ENCODE results near the gene MGMT.
A peak's percentile ranks its signal among the peaks of the same experiment; 100 is the strongest.

The MGMT gene

DNA sequence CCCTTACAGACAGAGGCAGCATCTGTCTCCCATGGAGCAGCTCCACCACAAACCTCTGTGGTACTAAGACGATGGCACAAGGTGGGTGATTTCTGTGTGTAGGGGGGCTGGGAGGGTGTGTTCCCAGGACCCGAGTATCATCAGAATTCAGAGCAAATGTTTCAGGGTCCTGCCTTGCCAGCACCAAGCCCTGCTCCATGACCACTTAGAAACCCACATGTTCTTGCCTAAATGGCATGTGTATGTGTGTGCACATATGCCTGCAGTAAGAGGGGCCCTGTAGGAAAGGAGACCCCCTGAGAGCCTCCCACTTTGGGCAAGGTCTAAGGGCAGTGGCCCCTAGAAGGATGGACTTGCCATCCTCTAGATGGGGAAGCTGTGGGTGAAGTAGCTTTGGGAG is 17.1 kb upstream of the MGMT start:
- Histone ChIP-seq H3K4me3 (no peak overlapping the region), H3K4me2 (no peak overlapping the region), H3K9me3 (peaks cover 5% of the 10 kb centered on the region; the same call in 1 of the 2 replicates), H3K27ac (no peak overlapping the region), H3K27me3 (no peaks in the 10 kb centered on the region), H3K4me1 (peaks cover 6% of the 10 kb centered on the region), H3K36me3 (no peaks in the 10 kb centered on the region), H4K20me1 (no peaks in the 10 kb centered on the region), H3K9ac (no peak overlapping the region)
- no peak for TF ChIP-seq Cebpa-rat (IDR thresholded peaks at IDR 0.05)

DNA sequence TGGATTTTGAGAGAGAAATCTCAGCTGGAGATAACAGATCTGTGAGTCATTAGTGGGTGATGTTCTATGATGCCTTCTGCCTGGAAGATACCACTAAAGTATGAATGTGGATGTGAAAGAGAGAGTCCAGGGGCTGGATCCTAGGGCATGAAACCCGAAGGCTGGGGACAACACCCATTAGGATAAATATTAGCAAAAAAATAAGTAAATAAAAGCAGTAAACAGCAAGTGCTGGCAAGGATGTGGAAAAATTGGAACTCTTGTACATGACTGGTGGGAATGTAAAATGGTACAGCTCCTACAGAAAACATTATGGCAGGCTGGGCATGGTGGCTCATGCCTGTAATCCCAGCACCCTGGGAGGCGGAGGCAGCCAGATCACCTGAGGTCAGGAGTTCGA is 16.6 kb upstream of the MGMT start:
- Histone ChIP-seq H3K9ac (no peak overlapping the region), H3K4me3 (no peak overlapping the region), H3K4me2 (no peak overlapping the region), H3K9me3 (peaks cover 5% of the 10 kb centered on the region; the same call in 1 of the 2 replicates), H3K27me3 (no peaks in the 10 kb centered on the region), H4K20me1 (no peaks in the 10 kb centered on the region), H3K27ac (no peak overlapping the region), H3K4me1 (peaks cover 11% of the 10 kb centered on the region), H3K36me3 (no peaks in the 10 kb centered on the region)
- no peak for TF ChIP-seq Cebpa-rat (IDR thresholded peaks at IDR 0.05)

DNA sequence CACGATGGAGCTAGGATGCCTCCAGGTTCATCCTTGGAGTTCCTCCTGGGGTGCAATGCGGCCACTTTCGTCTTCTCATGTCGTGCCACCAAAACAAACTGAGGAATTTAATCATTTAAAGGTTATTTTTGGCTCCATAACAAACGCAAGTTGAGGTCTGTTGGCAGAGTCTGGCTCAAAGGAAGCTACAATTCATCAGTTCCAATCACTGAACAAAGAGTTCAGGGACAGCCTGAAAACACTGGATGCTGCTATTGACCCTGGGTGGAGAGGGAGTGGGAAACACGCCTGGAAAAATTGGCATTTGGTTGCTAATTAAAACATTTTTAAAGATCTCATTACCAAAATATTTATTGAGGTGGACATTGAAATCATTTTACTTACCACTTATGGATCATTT is 11.4 kb upstream of the MGMT start:
- TF ChIP-seq Cebpa-rat (IDR thresholded peaks at IDR 0.05): no peak
- peaks cover 32% of the 10 kb centered on the region for H3K4me1 ChIP-seq
- H3K27me3 ChIP-seq: no peaks in the 10 kb centered on the region
- peak overlapping the region; percentile 68 for H3K4me2 ChIP-seq
- no peaks in the 10 kb centered on the region for H3K36me3 ChIP-seq
- H4K20me1 ChIP-seq: no peaks in the 10 kb centered on the region
- peaks cover 5% of the 10 kb centered on the region; the same call in 1 of the 2 replicates for H3K9me3 ChIP-seq
- no peak overlapping the region for H3K4me3 ChIP-seq
- no peak overlapping the region for H3K9ac ChIP-seq
- H3K27ac ChIP-seq: peak overlapping the region; percentile 48; the same call in 1 of the 2 replicates

DNA sequence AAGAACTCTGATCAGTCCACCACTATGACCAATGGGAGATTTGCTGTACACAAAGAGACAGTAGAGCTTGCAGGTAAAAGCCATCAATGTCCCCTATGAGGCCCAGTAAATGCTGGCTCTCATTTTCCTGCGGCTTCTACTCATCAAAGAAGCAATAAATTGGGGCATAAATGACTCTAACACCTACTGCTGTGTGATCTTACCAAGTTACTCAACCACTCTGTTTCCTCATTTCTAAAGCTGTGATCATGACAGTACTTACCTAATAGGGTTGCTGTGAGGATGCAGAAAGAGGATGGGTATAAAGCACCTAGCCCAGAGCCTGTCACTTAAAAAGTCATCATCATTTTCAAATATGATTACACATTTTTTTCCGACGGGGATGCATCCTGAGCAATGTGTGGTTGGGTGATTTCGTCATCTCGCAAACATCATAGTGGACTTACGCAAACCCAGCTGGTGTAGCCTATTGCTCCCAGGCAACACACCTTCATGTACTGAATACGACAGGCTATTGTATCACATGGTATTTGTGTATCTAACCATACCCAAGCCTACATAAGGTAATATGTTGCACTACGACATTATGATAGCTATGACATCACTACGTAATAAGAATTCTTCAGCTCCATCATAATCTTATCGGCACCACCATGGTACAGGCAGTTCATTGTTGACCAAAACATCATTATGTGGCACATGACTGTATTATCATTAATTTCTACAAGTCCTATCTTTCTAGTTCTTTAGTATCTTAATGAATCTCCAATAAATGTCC is 7.1 kb upstream of the MGMT start:
- H3K4me1 ChIP-seq: peaks cover 48% of the 10 kb centered on the region
- no peaks in the 10 kb centered on the region for H3K36me3 ChIP-seq
- no peak overlapping the region for H3K4me3 ChIP-seq
- H3K9ac ChIP-seq: no peak overlapping the region
- no peaks in the 10 kb centered on the region for H3K27me3 ChIP-seq
- no peak overlapping the region for H3K27ac ChIP-seq
- TF ChIP-seq Cebpa-rat (IDR thresholded peaks at IDR 0.05): no peak
- no peaks in the 10 kb centered on the region for H3K9me3 ChIP-seq
- H3K4me2 ChIP-seq: peak overlapping the region; percentile 78; the same call in 1 of the 2 replicates
- H4K20me1 ChIP-seq: no peaks in the 10 kb centered on the region

DNA sequence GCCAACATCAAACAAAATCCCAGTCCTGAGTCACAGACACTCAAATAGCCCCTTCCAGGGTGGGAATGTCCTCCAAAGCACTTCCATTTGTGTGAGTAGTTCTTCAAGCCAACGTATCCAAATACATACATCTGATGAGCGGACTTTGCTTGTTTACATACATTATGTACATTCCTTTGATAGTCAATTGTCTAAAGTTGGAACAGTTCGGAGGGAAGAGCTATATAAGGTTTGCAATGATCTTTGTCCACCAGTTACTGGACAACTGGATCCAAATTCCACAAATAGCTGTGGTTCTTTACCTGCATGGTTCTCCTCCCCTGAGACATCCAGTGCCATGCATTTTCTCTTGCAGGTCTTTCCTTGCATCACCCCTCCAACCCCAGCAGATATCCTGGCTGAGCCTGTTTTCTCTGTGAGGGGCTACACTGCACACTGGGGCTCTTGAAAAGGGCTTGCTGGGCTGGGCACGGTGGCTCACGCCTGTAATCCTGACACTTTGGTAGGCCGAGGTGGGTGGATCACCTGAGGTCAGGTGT is 4.7 kb upstream of the MGMT start:
- H3K36me3 ChIP-seq: no peaks in the 10 kb centered on the region

DNA sequence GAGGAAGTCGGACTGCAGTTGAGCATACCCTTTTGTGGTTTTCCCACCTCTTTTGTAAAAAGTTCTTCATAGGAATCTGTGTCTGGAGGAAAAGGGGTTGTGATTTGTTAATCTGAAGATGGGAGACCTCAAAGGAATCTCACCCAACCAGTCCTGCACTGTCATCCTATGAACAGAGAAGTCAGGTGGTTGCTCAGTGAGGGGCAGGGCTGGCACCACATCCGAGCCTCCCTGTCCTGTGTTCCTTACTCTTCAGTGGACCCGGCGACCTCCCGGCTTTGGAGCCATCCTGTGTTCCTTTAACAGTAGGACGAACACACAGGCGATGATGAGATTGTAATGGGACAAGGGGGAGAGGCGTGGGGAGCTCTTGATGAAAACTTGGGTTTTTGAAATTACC is 2.8 kb upstream of the MGMT start:
- H3K9ac ChIP-seq: no peak overlapping the region
- no peaks in the 10 kb centered on the region for H4K20me1 ChIP-seq
- H3K27ac ChIP-seq: no peak overlapping the region
- H3K4me3 ChIP-seq: no peak overlapping the region
- no peaks in the 10 kb centered on the region for H3K9me3 ChIP-seq
- H3K27me3 ChIP-seq: no peaks in the 10 kb centered on the region
- H3K4me1 ChIP-seq: peaks cover 55% of the 10 kb centered on the region
- TF ChIP-seq Cebpa-rat (IDR thresholded peaks at IDR 0.05): no peak
- no peaks in the 10 kb centered on the region for H3K36me3 ChIP-seq
- H3K4me2 ChIP-seq: no peak overlapping the region

More for the DNA sequence above, 4.7 kb upstream of the MGMT start:
- Histone ChIP-seq H3K9ac (peak overlapping the region; percentile 30; the same call in 1 of the 2 replicates), H3K9me3 (no peaks in the 10 kb centered on the region), H3K27ac (no peak overlapping the region), H3K4me3 (no peak overlapping the region), H3K4me2 (peak overlapping the region; percentile 78), H3K27me3 (no peaks in the 10 kb centered on the region), H4K20me1 (no peaks in the 10 kb centered on the region), H3K4me1 (peaks cover 36% of the 10 kb centered on the region)
- no peak for TF ChIP-seq Cebpa-rat (IDR thresholded peaks at IDR 0.05)

DNA sequence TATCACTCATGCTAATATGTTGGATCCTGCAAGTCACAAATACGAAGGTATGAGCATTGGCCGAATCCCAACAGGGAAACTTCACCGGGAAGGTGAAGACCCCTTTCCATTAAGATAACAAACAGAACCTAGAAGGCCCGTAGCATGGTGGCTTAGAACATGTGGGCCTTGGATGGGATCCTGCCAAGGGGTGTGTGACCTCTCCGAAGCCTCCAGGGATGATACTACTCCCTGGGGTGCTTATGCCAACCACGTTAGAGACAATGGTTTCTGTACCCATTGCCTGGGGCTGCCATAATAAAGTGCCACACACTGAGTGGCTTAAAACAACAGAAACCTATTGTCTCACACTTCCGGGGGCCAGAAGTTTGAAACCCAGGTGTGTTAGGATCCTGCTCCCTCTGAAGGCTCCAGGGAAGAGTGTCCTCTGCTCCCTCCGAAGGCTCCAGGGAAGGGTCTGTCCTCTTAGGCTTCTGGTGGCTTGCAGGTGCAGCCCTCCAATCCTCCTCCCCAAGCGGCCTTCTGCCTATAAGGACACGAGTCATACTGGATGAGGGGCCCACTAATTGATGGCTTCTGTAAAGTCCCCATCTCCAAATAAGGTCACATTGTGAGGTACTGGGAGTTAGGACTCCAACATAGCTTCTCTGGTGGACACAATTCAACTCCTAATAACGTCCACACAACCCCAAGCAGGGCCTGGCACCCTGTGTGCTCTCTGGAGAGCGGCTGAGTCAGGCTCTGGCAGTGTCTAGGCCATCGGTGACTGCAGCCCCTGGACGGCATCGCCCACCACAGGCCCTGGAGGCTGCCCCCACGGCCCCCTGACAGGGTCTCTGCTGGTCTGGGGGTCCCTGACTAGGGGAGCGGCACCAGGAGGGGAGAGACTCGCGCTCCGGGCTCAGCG is 992 bp upstream of the MGMT start:
- Histone ChIP-seq H3K36me3 (no peaks in the 10 kb centered on the region), H3K4me2 (peak overlapping the region; percentile 91), H3K9me3 (no peaks in the 10 kb centered on the region), H3K4me1 (peaks cover 66% of the 10 kb centered on the region), H3K27me3 (no peaks in the 10 kb centered on the region), H3K9ac (peak overlapping the region; percentile 77), H3K4me3 (peak overlapping the region; percentile 83), H4K20me1 (no peaks in the 10 kb centered on the region), H3K27ac (peak overlapping the region; percentile 84)
- TF ChIP-seq Cebpa-rat (IDR thresholded peaks at IDR 0.05): no peak

DNA sequence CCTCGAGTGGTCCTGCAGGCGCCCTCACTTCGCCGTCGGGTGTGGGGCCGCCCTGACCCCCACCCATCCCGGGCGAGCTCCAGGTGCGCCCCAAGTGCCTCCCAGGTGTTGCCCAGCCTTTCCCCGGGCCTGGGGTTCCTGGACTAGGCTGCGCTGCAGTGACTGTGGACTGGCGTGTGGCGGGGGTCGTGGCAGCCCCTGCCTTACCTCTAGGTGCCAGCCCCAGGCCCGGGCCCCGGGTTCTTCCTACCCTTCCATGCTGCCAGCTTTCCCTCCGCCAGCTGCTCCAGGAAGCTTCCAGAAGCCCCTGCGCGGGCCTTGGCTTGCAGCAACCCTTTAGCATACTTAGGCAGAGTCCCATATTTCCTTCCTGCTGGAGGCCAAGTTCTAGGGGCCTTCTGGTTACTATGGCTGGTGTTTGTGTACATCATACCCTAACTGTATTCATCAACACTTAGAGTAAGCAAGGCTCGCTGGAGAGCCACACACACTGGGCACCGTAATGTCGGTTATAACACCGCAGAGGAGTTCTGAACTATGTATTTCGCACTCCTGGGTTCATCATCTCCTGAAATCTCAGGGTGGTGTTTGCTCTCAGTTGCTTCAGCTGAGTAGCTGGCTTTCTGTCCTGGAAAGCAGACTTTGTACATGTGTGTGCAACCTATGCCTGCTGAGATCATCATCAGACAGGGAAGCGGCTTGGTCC is 471 bp downstream of the MGMT start:
- H3K27me3 ChIP-seq: no peaks in the 10 kb centered on the region
- no peak for TF ChIP-seq Cebpa-rat (IDR thresholded peaks at IDR 0.05)
- H3K27ac ChIP-seq: peak overlapping the region; percentile 84
- H4K20me1 ChIP-seq: no peaks in the 10 kb centered on the region
- H3K36me3 ChIP-seq: no peaks in the 10 kb centered on the region
- H3K4me2 ChIP-seq: peak overlapping the region; percentile 91
- H3K9me3 ChIP-seq: no peaks in the 10 kb centered on the region
- peak overlapping the region; percentile 83 for H3K4me3 ChIP-seq
- peaks cover 66% of the 10 kb centered on the region for H3K4me1 ChIP-seq
- peak overlapping the region; percentile 88 for H3K9ac ChIP-seq

DNA sequence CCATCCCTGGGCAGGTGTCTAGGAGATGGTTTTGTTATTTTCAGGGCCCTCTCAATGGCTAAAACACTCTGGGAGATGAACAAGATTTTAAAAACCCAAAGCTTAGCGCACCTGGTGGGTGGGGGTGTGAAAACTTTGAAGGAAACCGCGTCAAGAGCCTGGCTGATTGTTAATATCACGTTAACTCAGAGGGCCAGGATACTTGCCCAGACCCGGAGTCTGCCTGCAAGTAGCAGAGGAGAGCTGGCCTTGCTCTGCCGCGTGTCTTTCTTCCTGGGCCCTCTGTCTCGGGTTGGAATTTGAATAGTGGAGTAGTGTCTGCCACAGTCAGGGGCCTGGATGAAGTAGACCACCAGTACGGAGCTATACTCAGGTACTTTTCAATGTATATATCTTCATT is 1.1 kb downstream of the MGMT start:
- Histone ChIP-seq H3K4me1 (peaks cover 69% of the 10 kb centered on the region), H3K27me3 (no peaks in the 10 kb centered on the region), H3K27ac (no peak overlapping the region), H3K4me3 (peak overlapping the region; percentile 83; the same call in 1 of the 2 replicates), H4K20me1 (no peaks in the 10 kb centered on the region), H3K9me3 (no peaks in the 10 kb centered on the region), H3K4me2 (peak overlapping the region; percentile 91), H3K9ac (peak overlapping the region; percentile 88; the same call in 1 of the 2 replicates), H3K36me3 (no peaks in the 10 kb centered on the region)
- TF ChIP-seq Cebpa-rat (IDR thresholded peaks at IDR 0.05): no peak

Data from BLaER1 (cell line).